K562 (cell line): ENCODE measurements around the gene ZNF791. TPM values are rescaled to one million over a fixed set of nuclear protein-coding genes. Genes with fewer than 3 reads are reported as not detected.

Experiments used
- ASH1L ChIP-seq: fragments of 450-650 bp; IDR thresholded peaks from 2 replicates; pipeline ENCODE4 v1.6.1; 2018; ENCODE audit warnings: borderline replicate concordance, mild to moderate bottlenecking, low read depth; ENCODE audit not compliant: partially characterized antibody
- BRD4 ChIP-seq: fragments of 200-600 bp; sonication (generic); IDR thresholded peaks from 2 replicates; pipeline ENCODE4 v1.6.1; 2017; ENCODE audit warnings: inconsistent platforms
- ELF1 ChIP-seq: fragments of 200-800 bp; sonication (Bioruptor generic); IDR thresholded peaks from 2 replicates; pipeline ENCODE4 v1.6.1; 2016; ENCODE audit warnings: missing genetic modification characterization, missing compliant biosample characterization
- FOS ChIP-seq: IDR thresholded peaks from 3 replicates; pipeline ENCODE4 v1.6.1; 2011; ENCODE audit not compliant: insufficient read length; ENCODE audit errors: extremely low read depth
- HNRNPK ChIP-seq: fragments of 200-400 bp; formaldehyde crosslinking; IDR thresholded peaks from one replicate; pipeline ENCODE4 v1.6.1; 2018; ENCODE audit warnings: mild to moderate bottlenecking, low read depth, low read length; ENCODE audit not compliant: poor library complexity, severe bottlenecking
- ILK ChIP-seq: fragments of 450-650 bp; IDR thresholded peaks from 2 replicates; pipeline ENCODE4 v1.6.1; 2016; ENCODE audit warnings: missing genetic modification characterization, low read depth, mild to moderate bottlenecking, missing compliant biosample characterization, moderate library complexity, borderline replicate concordance
- JUNB ChIP-seq: fragments of 450-650 bp; formaldehyde crosslinking; conservative IDR thresholded peaks from 2 replicates; pipeline ENCODE4 v1.4.0; 2020; ENCODE audit warnings: mild to moderate bottlenecking
- KLF1 ChIP-seq: fragments of 450-650 bp; IDR thresholded peaks from 2 replicates; pipeline ENCODE4 v1.6.1; 2016; ENCODE audit warnings: missing genetic modification characterization, missing compliant biosample characterization
- MTA3 ChIP-seq: fragments of 450-650 bp; formaldehyde crosslinking; IDR thresholded peaks from 2 replicates; pipeline ENCODE4 v1.6.1; 2017; ENCODE audit warnings: mild to moderate bottlenecking, borderline replicate concordance
- NFYB ChIP-seq: IDR thresholded peaks from 2 replicates; pipeline ENCODE4 v1.6.1; 2011; ENCODE audit warnings: mild to moderate bottlenecking, moderate library complexity; ENCODE audit not compliant: insufficient read length; ENCODE audit errors: extremely low read depth
- PHF20 ChIP-seq: fragments of 450-650 bp; IDR thresholded peaks from 2 replicates; pipeline ENCODE4 v1.6.1; 2018; ENCODE audit not compliant: partially characterized antibody
- RFX1 ChIP-seq: fragments of 450-650 bp; IDR thresholded peaks from 2 replicates; pipeline ENCODE4 v1.6.1; 2016; ENCODE audit warnings: mild to moderate bottlenecking, moderate library complexity
- SRSF7 ChIP-seq: fragments of 200-400 bp; formaldehyde crosslinking; optimal IDR thresholded peaks from 2 replicates; pipeline ENCODE3; 2017; ENCODE audit warnings: mild to moderate bottlenecking, low read depth, low read length
- STAG1 ChIP-seq: sonication (generic); formaldehyde crosslinking; IDR thresholded peaks from 2 replicates; pipeline ENCODE4 v1.5.0; 2020; ENCODE audit warnings: missing genetic modification reagents, borderline replicate concordance
- STAT5B ChIP-seq: fragments of 250-450 bp; sonication (Bioruptor Pico); IDR thresholded peaks from 2 replicates; pipeline ENCODE4 v1.8.0; 2021; ENCODE audit warnings: mild to moderate bottlenecking, inconsistent platforms
- ZNF3 ChIP-seq: fragments of 250-450 bp; sonication (Bioruptor Pico); IDR thresholded peaks from 2 replicates; pipeline ENCODE4 v1.5.0; 2021; ENCODE audit warnings: mild to moderate bottlenecking, moderate library complexity
- ZNF644 ChIP-seq: fragments of 200-800 bp; sonication (Bioruptor generic); IDR thresholded peaks from 2 replicates; pipeline ENCODE4 v1.6.1; 2016; ENCODE audit warnings: low read depth, missing genetic modification characterization, missing compliant biosample characterization
- ZNF668 ChIP-seq: fragments of 250-450 bp; sonication (Bioruptor Pico); IDR thresholded peaks from 2 replicates; pipeline ENCODE4 v1.8.0; 2022; ENCODE audit warnings: mild to moderate bottlenecking, inconsistent platforms
- ZNF75A ChIP-seq: fragments of 450-650 bp; formaldehyde crosslinking; IDR thresholded peaks from 2 replicates; pipeline ENCODE4 v1.4.0; 2020; ENCODE audit warnings: mild to moderate bottlenecking
- polyA plus RNA-seq, 8 experiments: library from polyadenylated mRNA; depleted of rRNA in 4 of 8; stranded (reverse) in 5 of 8; unstranded in 3 of 8; fragments of >200 nt; fragmentation: Nextera tagmentation in 2 of 8; fragmentation: Illumina TruSeq in 1 of 8; extraction: Ambion mirVana in 2 of 8; extraction: Trizol in 1 of 8; gene quantifications; 2 replicates each; pipeline versions ENCODE4 v1.2.1 to v1.2.3, GENCODE V29; 2011 to 2014; ENCODE audit warnings: inconsistent platforms in 1 of 8, missing spikeins in 1 of 8
- total RNA-seq, 7 experiments: library from RNA; depleted of rRNA in 6 of 7; stranded (reverse); fragments of >200 nt in 6 of 7; fragmentation: Illumina TruSeq in 2 of 7; extraction: Trizol in 2 of 7; gene quantifications; 2 replicates each; pipeline versions ENCODE4 v1.2.1 to v1.2.3, GENCODE V29; 2011 to 2021; ENCODE audit warnings: low replicate concordance in 1 of 7
- TF ChIP-seq, protein P1 (sequence below), 2 experiments: fragments of 450-650 bp; conservative IDR thresholded peaks; 2 replicates each; pipeline ENCODE4 v1.6.1; 2017; ENCODE audit warnings: mild to moderate bottlenecking in 2 of 2, moderate library complexity in 2 of 2
- TF ChIP-seq, protein P2 (sequence below): IDR thresholded peaks from 2 replicates; pipeline ENCODE4 v1.6.1; 2016; ENCODE audit warnings: missing genetic modification characterization, missing compliant biosample characterization
- TF ChIP-seq, protein P3 (sequence below): fragments of 250-450 bp; sonication (Bioruptor Pico); IDR thresholded peaks from 2 replicates; pipeline ENCODE4 v1.5.1; 2021; ENCODE audit warnings: mild to moderate bottlenecking
- TF ChIP-seq, protein P4 (sequence below): fragments of 450-650 bp; formaldehyde crosslinking; IDR thresholded peaks from 2 replicates; pipeline ENCODE4 v1.4.0; 2020; ENCODE audit warnings: mild to moderate bottlenecking

The ZNF791 gene
- total and polyA plus RNA-seq, 9 of the 15 experiments (the other 6 are each of a cell fraction or from before 2014, with no cell fraction given) = 7.8 to 22.7 (median 13.1) TPM

DNA sequence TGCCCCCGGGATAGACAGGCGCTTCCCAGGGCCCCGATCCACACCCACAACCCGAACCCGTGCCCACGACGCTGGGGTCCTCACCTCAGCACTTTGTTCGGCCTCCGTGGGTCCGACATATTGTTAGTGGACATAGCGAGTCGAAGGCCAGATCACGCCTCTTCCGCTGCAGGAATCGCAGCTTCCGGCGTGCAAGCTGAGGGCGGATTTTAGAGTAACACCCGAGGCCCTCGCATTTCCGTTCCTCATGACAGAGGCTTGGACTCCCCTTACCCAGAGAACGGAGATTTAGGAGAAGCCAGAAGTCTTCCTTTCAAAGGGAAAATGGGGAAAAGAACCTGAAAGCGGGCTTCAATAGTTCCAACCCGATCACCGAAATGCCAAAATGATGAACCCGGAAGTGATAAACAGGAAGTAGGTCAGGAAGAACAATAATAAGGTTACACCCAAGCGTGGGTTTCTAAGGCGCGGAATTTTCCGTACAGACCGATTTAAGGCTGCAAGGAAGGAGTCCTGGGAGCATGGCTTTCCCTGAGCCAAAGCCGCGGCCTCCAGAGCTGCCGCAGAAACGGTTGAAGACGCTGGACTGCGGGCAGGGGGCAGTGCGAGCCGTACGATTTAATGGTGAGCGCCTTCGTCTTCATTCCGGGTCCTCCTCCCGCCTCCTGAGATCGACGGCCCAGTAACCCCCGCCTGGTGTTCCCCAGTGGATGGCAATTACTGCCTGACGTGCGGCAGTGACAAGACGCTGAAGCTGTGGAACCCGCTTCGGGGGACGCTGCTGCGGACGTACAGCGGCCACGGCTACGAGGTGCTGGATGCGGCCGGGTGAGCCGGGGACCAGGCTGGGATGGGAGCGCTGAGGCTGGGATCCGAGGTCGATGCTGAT, 58.8 kb downstream of the ZNF791 start (continued):
- TF ChIP-seq, protein P1, sequence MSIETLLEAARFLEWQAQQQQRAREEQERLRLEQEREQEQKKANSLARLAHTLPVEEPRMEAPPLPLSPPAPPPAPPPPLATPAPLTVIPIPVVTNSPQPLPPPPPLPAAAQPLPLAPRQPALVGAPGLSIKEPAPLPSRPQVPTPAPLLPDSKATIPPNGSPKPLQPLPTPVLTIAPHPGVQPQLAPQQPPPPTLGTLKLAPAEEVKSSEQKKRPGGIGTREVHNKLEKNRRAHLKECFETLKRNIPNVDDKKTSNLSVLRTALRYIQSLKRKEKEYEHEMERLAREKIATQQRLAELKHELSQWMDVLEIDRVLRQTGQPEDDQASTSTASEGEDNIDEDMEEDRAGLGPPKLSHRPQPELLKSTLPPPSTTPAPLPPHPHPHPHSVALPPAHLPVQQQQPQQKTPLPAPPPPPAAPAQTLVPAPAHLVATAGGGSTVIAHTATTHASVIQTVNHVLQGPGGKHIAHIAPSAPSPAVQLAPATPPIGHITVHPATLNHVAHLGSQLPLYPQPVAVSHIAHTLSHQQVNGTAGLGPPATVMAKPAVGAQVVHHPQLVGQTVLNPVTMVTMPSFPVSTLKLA (conservative IDR thresholded peaks at IDR 0.05) = peak; percentile 96 to 98
- TF ChIP-seq ZNF75A (CRISPR knock-in tag) (0 out of 2 replicates have a peak, but pooled peaks have one; percentile 28), STAG1 (no peak), ZNF668 (CRISPR knock-in tag) (no peak), ZNF3 (CRISPR knock-in tag) (no peak), SRSF7 (no peak), STAT5B (no peak), JUNB (CRISPR knock-in tag) (no peak), MTA3 (peak; percentile 88; the same call in 1 of the 2 replicates), BRD4 (no peak; the same call in 1 of the 2 replicates), FOS (no peak), ILK (tag) (no peak), ASH1L (peak; percentile 92), HNRNPK (no peak), KLF1 (tag) (no peak), PHF20 (peak; percentile 100), ZNF644 (tag) (0 out of 2 replicates have a peak, but pooled peaks have one; percentile 45), RFX1 (no peak), NFYB (no peak), ELF1 (tag) (peak; percentile 99)
- TF ChIP-seq, protein P2, sequence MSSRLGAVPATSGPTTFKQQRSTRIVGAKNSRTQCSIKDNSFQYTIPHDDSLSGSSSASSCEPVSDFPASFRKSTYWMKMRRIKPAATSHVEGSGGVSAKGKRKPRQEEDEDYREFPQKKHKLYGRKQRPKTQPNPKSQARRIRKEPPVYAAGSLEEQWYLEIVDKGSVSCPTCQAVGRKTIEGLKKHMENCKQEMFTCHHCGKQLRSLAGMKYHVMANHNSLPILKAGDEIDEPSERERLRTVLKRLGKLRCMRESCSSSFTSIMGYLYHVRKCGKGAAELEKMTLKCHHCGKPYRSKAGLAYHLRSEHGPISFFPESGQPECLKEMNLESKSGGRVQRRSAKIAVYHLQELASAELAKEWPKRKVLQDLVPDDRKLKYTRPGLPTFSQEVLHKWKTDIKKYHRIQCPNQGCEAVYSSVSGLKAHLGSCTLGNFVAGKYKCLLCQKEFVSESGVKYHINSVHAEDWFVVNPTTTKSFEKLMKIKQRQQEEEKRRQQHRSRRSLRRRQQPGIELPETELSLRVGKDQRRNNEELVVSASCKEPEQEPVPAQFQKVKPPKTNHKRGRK = no peak
- TF ChIP-seq, protein P3, sequence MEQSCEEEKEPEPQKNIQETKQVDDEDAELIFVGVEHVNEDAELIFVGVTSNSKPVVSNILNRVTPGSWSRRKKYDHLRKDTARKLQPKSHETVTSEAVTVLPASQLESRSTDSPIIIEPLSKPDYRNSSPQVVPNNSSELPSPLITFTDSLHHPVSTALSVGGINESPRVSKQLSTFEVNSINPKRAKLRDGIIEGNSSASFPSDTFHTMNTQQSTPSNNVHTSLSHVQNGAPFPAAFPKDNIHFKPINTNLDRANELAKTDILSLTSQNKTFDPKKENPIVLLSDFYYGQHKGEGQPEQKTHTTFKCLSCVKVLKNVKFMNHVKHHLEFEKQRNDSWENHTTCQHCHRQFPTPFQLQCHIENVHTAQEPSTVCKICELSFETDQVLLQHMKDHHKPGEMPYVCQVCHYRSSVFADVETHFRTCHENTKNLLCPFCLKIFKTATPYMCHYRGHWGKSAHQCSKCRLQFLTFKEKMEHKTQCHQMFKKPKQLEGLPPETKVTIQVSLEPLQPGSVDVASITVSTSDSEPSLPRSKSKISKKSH (CRISPR knock-in tag) = no peak
- TF ChIP-seq, protein P4, sequence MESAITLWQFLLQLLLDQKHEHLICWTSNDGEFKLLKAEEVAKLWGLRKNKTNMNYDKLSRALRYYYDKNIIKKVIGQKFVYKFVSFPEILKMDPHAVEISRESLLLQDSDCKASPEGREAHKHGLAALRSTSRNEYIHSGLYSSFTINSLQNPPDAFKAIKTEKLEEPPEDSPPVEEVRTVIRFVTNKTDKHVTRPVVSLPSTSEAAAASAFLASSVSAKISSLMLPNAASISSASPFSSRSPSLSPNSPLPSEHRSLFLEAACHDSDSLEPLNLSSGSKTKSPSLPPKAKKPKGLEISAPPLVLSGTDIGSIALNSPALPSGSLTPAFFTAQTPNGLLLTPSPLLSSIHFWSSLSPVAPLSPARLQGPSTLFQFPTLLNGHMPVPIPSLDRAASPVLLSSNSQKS (CRISPR knock-in tag) = no peak
